ENCODE measurements around the gene THAP11. TPM values are rescaled to one million over a fixed set of nuclear protein-coding genes. Genes with fewer than 3 reads are reported as not detected.

The THAP11 gene
- total and polyA plus RNA-seq, 2 of the 13 experiments (the other 11 are each of a cell fraction or from before 2014, with no cell fraction given) = 44.2 to 53.4 TPM

- TF ChIP-seq ZNF704 (CRISPR knock-in tag; IDR thresholded peaks at IDR 0.05; ENCODE audit: borderline replicate concordance) (peak; percentile 78), ZNF350 (CRISPR knock-in tag; IDR thresholded peaks at IDR 0.05; ENCODE audit: borderline replicate concordance, low read depth) (peak; percentile 91), ZBTB21 (CRISPR knock-in tag; IDR thresholded peaks at IDR 0.05) (no peak), ZMYM4 (CRISPR knock-in tag; IDR thresholded peaks at IDR 0.05) (peak; percentile 50; the same call in 1 of the 2 replicates), ZNF678 (CRISPR knock-in tag; IDR thresholded peaks at IDR 0.05) (no peak), MLX (CRISPR knock-in tag; IDR thresholded peaks at IDR 0.05) (no peak), ZNF207 (IDR thresholded peaks at IDR 0.05; ENCODE audit: borderline replicate concordance) (no peak), LRRFIP1 (CRISPR knock-in tag; conservative IDR thresholded peaks at IDR 0.05) (no peak), PHF8 (CRISPR knock-in tag; IDR thresholded peaks at IDR 0.05) (peak; percentile 59; the same call in 1 of the 2 replicates), GATA4 (IDR thresholded peaks at IDR 0.05; ENCODE audit: borderline replicate concordance, low read depth) (no peak), SSRP1 (CRISPR knock-in tag; IDR thresholded peaks at IDR 0.05) (no peak), FOSL1 (CRISPR knock-in tag; IDR thresholded peaks at IDR 0.05; ENCODE audit: borderline replicate concordance) (0 out of 2 replicates have a peak, but pooled peaks have one; percentile 29), TCF12 (IDR thresholded peaks at IDR 0.05) (no peak), TCF12 (CRISPR knock-in tag; IDR thresholded peaks at IDR 0.05) (peak; percentile 71; the same call in 1 of the 2 replicates), STAT5B (CRISPR knock-in tag; IDR thresholded peaks at IDR 0.05) (no peak), KDM5A (IDR thresholded peaks at IDR 0.05; ENCODE audit: borderline replicate concordance, low read length) (no peak), HDAC6 (IDR thresholded peaks at IDR 0.05; ENCODE audit: low read depth, low read length) (no peak), ZNF597 (CRISPR knock-in tag; IDR thresholded peaks at IDR 0.05) (no peak), KMT2B (CRISPR knock-in tag; IDR thresholded peaks at IDR 0.05) (peak; percentile 14), ISX (CRISPR knock-in tag; conservative IDR thresholded peaks at IDR 0.05) (no peak), TOE1 (CRISPR knock-in tag; IDR thresholded peaks at IDR 0.05) (no peak)
- TF ChIP-seq, protein P1, sequence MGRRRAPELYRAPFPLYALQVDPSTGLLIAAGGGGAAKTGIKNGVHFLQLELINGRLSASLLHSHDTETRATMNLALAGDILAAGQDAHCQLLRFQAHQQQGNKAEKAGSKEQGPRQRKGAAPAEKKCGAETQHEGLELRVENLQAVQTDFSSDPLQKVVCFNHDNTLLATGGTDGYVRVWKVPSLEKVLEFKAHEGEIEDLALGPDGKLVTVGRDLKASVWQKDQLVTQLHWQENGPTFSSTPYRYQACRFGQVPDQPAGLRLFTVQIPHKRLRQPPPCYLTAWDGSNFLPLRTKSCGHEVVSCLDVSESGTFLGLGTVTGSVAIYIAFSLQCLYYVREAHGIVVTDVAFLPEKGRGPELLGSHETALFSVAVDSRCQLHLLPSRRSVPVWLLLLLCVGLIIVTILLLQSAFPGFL (CRISPR knock-in tag; IDR thresholded peaks at IDR 0.05) = no peak
- TF ChIP-seq, protein P2, sequence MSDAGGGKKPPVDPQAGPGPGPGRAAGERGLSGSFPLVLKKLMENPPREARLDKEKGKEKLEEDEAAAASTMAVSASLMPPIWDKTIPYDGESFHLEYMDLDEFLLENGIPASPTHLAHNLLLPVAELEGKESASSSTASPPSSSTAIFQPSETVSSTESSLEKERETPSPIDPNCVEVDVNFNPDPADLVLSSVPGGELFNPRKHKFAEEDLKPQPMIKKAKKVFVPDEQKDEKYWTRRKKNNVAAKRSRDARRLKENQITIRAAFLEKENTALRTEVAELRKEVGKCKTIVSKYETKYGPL (CRISPR knock-in tag; IDR thresholded peaks at IDR 0.05) = no peak
These were observed 606 bp downstream of the THAP11 start (continued) for GRCh38 chr16:67842509-67843342.

Data from HepG2 (cell line).